ENCODE data around the gene RIN3.

DNA sequence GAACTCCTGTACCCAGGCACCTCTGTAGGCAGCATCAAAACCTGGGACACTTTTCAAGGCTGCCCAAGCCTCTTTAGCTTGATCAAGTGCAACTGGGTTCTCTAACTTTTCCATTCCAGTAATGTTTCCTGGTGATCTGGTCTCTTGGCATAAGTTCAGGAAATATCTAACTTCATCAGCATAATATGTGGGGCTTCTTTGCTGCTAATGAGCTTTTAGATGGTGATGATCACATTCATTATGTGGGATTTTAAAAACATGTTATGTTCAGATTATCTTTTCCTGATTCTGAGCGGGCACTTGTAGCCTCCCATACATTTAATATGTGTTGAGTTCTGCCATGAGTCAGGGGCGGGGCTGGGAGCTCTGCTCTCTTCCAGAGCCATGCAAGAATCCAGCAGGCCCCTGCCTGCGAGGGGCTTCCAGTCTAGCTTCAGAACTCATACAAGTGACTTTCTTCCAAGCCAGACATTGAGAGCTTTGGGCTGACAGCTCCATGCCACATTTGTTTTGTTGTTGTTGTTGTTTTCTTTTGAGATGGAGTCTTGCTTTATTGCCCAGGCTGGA is 39.5 kb upstream of the RIN3 start:
- TF ChIP-seq, protein P1, sequence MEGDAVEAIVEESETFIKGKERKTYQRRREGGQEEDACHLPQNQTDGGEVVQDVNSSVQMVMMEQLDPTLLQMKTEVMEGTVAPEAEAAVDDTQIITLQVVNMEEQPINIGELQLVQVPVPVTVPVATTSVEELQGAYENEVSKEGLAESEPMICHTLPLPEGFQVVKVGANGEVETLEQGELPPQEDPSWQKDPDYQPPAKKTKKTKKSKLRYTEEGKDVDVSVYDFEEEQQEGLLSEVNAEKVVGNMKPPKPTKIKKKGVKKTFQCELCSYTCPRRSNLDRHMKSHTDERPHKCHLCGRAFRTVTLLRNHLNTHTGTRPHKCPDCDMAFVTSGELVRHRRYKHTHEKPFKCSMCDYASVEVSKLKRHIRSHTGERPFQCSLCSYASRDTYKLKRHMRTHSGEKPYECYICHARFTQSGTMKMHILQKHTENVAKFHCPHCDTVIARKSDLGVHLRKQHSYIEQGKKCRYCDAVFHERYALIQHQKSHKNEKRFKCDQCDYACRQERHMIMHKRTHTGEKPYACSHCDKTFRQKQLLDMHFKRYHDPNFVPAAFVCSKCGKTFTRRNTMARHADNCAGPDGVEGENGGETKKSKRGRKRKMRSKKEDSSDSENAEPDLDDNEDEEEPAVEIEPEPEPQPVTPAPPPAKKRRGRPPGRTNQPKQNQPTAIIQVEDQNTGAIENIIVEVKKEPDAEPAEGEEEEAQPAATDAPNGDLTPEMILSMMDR (IDR thresholded peaks at IDR 0.05): no peak
- TF ChIP-seq POLR2A (IDR thresholded peaks at IDR 0.05): no peak

Data from Peyer's patch (tissue), 4 donors.